ENCODE data around the gene LCA5L.

GRCh38 chr21:39430457-39430856 lies 15.1 kb downstream of the LCA5L start:
- TF ChIP-seq, protein P1, sequence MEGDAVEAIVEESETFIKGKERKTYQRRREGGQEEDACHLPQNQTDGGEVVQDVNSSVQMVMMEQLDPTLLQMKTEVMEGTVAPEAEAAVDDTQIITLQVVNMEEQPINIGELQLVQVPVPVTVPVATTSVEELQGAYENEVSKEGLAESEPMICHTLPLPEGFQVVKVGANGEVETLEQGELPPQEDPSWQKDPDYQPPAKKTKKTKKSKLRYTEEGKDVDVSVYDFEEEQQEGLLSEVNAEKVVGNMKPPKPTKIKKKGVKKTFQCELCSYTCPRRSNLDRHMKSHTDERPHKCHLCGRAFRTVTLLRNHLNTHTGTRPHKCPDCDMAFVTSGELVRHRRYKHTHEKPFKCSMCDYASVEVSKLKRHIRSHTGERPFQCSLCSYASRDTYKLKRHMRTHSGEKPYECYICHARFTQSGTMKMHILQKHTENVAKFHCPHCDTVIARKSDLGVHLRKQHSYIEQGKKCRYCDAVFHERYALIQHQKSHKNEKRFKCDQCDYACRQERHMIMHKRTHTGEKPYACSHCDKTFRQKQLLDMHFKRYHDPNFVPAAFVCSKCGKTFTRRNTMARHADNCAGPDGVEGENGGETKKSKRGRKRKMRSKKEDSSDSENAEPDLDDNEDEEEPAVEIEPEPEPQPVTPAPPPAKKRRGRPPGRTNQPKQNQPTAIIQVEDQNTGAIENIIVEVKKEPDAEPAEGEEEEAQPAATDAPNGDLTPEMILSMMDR (conservative IDR thresholded peaks at IDR 0.05 in 1 of 2, IDR thresholded peaks at IDR 0.05 in 1 of 2; ENCODE audit: extremely low read depth in 1 of 2, insufficient read depth in 1 of 2, low read depth in 1 of 2, low read length in 2 of 2) = no peak
- no peak for TF ChIP-seq EZH2 (IDR thresholded peaks at IDR 0.05; ENCODE audit: borderline replicate concordance, low read length)

All from mammary epithelial cell (primary cell).